PC-3 (cell line): ENCODE results near the gene EPRS1.

ENCODE experiments used
- EZH2 ChIP-seq: fragments of 300-600 bp; sonication (generic); IDR thresholded peaks from one replicate; pipeline ENCODE4 v1.6.1; 2017; ENCODE audit warnings: antibody characterized with exemption, mild to moderate bottlenecking, low read length; ENCODE audit not compliant: unreplicated experiment
- EZH2phosphoT487 ChIP-seq: fragments of 300-600 bp; sonication (generic); IDR thresholded peaks from 2 replicates; pipeline ENCODE4 v1.6.1; 2018; ENCODE audit warnings: mild to moderate bottlenecking, antibody characterized with exemption, low read length, borderline replicate concordance
- TF ChIP-seq, protein P1 (sequence below): fragments of 300-600 bp; sonication (generic); conservative IDR thresholded peaks from 2 replicates; pipeline ENCODE4 v1.5.1; 2017; ENCODE audit warnings: antibody characterized with exemption, low read depth, mild to moderate bottlenecking, low read length

DNA sequence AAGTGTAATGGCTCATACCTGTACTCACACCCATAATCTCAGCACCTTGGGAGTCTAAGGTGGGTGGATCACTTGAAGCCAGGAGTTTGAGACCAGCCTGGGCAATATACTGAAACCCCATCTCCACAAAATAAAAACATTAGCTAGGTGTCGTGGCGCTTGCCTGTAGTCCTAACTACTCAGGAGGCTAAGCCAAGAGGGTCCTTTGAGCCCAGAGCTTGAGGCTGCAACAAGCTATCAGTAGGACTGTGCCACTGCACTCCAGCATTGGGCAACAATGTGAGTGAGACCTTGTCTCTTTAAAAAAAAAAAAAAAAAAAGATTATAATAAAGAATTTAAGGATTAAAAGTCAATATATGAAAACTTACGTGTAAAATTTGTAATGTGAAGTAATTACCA, 31.6 kb upstream of the EPRS1 start:
- TF ChIP-seq, protein P1, sequence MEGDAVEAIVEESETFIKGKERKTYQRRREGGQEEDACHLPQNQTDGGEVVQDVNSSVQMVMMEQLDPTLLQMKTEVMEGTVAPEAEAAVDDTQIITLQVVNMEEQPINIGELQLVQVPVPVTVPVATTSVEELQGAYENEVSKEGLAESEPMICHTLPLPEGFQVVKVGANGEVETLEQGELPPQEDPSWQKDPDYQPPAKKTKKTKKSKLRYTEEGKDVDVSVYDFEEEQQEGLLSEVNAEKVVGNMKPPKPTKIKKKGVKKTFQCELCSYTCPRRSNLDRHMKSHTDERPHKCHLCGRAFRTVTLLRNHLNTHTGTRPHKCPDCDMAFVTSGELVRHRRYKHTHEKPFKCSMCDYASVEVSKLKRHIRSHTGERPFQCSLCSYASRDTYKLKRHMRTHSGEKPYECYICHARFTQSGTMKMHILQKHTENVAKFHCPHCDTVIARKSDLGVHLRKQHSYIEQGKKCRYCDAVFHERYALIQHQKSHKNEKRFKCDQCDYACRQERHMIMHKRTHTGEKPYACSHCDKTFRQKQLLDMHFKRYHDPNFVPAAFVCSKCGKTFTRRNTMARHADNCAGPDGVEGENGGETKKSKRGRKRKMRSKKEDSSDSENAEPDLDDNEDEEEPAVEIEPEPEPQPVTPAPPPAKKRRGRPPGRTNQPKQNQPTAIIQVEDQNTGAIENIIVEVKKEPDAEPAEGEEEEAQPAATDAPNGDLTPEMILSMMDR, result no peak
- TF ChIP-seq EZH2phosphoT487 (no peak), EZH2 (no peak)
